SKM-1 treated with dmso at 0.1 percent for 144 hours (cell line): ENCODE results near the gene SMIM33.
"Not testable (repeated sequence)": the region's sequence is repeated elsewhere in the genome, so short reads cannot be mapped to it uniquely, and the experiment has no call there.

ENCODE experiments used
- DNase-seq: peaks from one replicate; lab custom pipeline; 2025; ENCODE audit not compliant: unreplicated experiment; lab: John Stamatoyannopoulos, UW

Gene SMIM33

DNA sequence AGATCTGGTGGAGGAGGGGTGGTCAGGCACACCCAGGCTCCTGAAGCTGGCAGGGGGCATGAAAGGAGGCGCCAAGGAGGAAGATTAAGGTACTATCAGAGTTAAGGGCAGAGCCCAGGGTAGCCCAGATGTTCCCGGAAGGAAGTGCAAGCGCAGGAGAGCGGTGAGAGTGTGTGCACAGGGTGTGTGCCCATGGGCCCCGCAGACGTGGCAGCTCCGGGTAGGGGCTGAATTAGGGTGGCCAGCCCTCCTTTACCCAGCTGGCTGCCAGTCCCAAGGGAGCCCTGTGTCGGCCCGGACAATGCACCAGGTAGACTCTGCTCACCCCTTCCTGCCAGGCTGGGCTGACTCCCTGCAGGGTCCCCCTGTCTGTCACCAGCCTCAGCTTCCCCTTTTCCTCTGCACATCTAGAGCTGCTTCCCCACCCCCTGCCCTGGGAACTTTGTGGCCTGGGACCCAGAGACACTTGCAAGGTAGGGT lies at the start of gene SMIM33:
Gene SMIM33 (plus strand): TSS at position 184 of the 480 bp plus-strand sequence. CDS start 118 bp downstream, at position 302.
- peak; percentile 69 for DNase-seq

DNA sequence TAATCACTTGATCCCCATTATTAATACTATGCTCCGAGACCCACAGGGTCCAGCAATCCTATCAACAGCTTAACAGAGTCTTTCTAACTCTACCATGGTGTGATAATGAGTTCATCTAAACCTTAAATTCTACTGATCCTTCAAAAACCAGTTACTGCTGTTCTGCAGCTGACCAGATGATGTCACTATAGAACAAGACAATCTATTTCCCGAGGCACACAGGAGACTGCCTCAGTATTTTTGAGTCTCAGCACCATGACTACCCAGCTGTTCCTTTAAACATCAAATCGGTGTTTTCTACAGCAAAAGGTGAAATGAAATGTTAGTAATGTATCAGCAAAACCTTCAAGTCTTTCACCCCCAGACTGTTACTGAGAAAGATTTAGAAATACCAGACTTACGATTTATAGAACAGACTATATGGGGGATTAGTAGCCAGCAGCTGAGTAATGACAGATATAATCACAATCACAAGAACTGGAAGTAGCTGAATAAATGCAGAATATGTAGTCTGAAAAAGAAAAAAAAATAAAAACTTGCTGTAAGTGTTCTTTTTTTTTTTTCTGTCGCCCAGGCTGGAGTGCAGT lies 48.4 kb upstream of the SMIM33 start:
- DNase-seq = peak; percentile 86

DNA sequence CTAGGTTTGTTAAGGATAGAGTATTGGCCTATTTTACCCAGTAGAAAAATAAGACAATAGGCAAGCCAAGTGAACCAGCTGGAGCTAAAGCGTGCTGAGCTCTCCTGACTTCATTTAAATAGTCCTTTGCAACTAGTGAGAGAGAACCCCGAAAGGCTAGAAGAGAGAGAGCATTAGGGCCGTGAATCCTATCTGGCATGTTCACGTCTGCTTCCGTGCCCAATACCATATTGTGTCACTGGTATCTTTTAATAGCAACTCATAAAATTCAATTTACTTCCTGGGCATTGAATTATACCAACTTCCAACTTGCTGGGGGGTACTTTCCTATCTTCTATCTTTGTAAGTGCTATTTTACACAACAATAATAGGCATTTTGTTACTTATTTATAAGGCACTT lies 45.3 kb upstream of the SMIM33 start:
- no peak for DNase-seq

DNA sequence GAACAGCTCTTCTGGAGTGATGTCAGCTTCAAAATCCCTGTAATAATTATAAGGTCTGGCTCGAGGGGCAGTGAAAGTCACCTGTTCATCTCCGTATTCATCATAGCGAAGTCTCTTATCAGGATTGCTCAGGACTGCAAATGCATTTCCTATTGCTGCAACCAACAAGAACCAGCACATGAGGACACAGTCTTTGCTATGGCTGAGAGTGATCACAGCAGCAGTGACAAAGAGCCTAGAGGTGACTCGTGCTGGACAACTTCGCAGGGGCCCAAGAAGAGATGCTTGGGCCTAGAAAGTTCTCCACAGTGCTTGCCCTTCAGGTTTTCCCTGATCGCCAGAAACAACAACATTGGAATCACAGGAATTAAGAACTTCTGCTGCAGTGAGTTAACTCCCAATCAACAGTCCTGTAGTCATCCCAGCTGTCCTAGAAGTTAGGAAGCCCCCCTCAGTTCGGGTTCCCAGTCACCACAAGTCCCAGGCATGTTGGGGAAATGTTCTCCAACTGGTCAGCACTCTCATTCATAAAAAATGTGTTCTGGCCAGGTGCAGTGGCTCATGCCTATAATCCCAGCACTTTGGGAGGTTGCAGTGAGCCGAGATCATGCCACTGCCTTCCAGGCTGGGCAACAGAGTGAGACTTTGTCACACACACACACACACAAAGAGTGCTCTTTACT lies 44.5 kb upstream of the SMIM33 start:
- DNase-seq = no peak

DNA sequence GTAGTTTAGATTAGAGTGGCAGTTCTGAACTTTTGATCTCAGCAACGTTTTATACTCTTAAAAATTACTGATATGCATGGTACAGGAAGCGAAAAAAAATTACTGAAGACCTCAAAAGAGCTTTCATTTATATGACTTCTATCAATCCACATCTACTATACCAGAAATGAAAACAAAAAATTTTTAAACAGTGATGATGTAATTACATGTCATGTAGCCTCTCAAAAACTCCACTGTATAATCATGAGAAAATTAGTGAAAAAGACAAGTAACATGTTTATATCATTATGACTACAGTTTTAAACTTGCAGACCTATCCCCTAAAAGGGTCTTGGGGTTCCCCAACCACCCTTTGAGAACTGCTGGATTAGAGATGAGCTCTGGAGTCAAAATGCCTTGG lies 40.8 kb upstream of the SMIM33 start:
- no peak for DNase-seq

DNA sequence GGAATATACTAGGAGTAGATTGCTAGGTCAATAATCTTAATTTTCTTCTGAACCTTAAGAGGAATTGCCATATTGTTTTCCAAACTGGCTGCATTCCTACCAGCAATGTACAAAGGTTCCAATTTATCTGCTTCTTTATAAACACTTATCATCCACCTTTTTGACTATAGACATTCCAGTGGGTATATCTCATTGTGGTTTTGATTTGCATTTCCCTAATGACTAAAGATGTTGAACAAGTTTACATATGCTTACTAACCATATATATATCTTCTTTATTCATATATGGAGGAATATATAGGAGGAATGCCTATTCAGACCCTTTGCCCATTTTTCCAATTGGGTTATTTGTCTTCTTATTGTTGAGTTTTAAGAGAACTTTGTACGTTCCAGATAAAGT lies 39.1 kb upstream of the SMIM33 start:
- DNase-seq = no peak

DNA sequence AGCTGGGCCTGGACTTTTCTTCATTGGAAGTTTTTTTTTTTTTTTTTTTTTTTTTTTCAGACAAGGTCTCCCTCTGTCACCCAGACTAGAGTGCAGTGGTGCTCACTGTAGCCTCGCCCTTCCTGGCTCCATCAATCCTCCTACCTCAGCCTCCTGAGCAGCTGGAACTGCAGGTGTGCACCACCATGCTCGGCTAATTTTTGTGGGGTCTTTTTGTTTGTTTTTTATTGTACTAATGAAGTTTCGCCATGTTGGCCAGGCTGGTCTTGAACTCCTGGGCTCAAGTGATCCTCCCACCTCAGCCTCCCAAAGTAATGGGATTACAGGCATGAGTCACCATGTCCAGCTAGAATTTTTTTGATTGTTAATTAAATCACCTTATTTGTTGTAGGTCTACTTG lies 35.1 kb upstream of the SMIM33 start:
- DNase-seq = no peak

DNA sequence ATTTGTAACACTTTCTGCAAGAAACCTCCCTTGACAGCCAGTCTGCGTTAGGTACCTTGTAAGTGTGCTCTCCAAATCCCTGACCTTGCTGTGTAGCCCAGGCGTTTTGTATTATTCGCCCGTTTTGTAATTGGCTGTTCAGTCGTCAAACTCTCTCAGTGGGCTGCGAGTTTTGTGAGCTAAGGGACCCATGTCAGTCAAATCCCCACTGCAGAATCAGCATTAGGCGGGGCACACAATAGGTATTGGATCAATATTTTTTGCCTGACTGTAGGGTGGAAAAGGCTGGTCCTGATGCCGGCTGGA lies 32.1 kb upstream of the SMIM33 start:
- DNase-seq = no peak

DNA sequence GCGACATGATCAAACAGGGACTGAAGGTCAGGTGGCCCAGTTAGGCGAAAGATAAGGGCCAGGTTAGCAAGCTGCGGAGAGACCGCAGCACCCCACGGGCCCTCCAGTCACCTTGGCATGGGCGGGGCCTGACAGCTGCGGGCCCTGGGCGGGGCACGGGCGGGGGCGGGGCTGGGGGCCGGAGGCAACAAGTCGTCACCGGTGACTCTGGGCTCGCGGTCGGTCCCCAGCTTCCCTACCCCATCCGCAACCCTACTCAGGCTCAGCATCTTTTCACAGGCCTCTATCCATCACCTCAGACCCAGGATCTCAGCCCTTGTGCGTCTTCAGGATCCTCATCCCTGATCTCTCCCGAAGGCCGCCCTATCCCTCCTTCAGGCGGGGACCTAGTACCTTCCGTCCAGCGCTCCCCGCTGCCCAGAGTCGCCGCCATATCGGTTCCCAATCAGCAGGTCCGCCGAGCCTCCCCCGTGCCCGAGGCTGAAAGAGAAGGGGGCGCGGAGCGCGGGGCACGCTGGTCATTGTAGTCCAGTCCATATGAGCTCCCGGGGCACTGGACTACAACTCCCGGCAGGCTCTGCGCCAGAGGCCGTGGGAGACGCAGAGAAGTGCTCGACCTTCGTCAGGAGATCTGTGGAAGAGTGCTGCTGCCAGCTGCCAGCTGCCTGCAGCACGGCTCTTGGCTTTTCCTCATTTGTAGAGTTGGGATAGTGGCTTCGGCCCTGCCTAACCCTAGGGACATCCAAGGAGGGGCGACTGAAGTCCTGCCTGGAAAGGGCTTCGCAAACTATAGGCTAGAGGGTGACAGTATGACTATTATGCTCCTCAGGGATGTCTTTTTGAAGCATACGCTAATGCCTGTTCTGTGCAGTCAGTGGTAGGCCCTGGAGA lies 31.5 kb upstream of the SMIM33 start, which contains the start of gene DNAJC18:
Gene DNAJC18 (minus strand): TSS at position 513 of the 891 bp plus-strand sequence. CDS start 80 bp downstream, at position 433.
- DNase-seq = peak; percentile 79

DNA sequence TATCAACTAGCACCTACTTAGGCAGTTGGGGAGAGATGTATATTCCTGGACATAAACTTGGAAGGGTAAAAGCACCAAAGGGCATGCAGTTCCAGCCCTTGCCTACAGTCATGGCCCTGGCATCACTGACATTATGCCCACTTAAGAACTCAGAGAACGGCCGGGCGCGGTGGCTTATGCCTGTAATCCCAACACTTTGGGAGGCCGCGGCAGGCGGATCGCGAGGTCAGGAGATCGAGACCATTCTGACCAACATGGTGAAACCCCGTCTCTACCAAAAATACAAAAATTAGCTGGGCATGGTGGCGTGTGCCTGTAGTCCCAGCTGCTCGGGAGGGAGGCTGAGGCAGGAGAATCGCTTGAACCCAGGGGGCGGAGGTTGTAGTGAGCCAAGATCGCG lies 30.4 kb upstream of the SMIM33 start:
- not testable (repeated sequence) for DNase-seq

DNA sequence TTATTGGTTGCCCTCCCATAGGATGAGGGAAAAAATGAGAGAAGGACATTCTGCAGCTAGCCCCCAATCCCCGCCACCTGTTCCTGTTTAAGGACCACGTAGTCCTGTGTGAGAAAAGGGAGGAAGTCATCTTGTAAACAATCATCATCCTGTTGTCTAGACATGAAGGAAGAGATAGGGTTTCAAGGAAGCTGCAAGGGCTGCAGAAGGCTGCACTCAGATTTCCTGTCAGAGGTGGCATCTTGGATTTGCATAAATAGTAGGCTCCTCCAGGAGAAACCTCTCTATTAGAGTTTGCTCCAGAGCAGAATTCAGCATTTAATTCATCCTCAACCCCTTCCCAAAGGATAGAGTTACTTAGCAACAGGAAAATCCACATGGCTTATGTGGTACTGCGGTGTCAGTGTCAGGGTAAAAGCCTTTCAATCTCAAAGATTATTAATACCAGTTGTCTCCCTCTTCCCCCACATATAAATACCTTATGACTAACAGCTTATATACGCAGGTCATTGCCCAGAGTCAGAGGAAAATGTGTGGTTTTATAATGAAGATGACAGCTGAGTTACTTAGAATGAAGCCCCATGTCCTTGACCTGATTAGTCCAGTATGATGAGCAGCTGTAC lies 26.9 kb upstream of the SMIM33 start:
- no peak for DNase-seq

DNA sequence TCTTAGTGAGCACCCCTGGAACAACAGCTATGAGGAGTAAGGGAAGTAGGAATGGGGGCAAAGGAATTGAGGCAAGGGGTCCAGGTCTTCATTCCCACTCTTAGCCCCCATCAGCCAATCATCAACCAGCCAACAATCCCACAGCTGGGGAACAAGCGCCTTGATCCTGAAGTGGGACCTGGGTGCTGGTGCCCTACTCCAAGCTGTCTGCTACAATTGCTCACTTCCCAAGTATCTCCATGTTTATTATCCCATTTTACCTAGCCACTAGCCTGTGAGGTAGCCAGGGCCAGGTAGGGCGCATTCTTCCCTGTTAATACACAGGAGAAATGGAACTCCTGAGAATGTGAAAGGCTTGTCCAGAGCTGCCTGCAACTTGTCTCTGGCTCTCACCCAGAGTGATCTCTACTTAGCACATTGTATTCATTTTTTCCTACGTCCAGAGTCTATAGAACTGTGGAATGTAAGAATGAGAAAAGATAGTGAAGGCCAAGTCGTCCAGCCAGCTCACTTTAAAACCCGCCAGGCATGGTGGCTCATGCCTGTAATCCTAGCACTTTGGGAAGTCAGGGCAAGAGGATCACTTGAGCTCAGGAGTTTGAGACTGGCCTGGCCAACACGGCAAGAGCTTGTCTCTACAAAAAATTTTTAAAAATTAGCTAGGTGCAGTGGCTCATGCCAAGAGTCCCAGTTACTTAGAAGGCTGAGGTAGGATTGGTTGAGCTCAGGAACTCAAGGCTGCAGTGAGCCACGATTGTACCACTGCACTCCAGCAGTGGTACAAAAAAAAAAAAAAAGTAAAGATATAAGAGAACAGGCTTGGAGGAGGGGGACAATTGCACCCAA lies 25.3 kb upstream of the SMIM33 start:
- no peak for DNase-seq

DNA sequence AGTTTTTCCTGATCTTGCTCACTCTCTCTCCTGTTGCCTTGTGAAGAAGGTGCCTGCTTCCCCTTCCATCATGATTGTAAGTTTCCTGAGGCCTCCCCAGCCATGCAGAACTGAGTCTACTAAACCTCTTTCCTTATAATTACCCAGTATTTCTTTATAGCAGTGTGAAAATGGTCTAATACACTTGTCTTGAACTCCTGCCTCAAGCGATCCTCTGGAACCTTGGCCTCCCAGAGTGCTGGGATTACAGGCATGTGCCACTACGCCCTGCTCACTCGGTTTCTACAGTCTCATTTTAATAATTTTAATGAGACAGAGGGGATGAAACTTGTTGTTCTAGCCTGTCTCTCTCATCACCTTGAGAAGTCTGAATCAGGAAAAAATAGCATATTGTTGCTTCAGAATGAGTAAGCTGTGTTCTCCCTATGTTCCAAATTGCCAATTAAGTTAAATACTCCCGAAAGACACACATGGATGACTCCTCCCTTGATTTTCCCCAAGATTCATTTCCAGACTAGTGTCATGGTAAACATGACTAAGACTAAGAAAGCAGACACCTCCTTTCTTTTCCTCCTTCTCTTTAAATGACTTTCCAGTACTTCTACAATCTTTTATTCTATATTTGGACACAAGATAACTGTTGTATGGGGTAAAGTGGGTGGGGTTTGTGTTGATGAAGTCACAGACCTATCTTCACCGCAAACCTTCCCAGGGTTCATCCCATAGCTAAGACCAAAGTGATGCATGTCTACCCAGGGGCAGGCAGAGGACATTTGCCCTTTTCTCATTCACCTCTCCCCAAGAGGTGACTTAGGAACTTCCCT lies 23.6 kb upstream of the SMIM33 start:
- DNase-seq = no peak

DNA sequence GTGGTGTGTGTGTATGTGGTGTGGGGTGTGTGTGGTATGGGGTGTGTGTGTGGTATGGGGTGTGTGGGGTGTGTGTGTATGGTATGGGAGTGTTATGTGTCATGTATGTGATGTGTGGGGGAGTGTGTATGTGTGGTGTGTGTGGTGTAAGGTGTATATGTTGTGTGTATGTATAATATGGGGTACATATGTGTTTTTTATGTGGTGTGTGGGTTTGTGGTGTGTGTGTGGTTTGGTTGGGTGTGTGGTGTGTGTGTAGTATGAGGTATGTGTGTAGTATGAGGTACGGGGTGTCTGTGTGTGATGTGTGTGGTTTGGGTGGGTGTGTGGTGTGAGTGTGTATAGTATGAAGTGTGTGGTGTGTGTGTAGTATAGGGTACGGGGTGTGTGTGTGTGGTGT lies 19.6 kb upstream of the SMIM33 start:
- DNase-seq = no peak

DNA sequence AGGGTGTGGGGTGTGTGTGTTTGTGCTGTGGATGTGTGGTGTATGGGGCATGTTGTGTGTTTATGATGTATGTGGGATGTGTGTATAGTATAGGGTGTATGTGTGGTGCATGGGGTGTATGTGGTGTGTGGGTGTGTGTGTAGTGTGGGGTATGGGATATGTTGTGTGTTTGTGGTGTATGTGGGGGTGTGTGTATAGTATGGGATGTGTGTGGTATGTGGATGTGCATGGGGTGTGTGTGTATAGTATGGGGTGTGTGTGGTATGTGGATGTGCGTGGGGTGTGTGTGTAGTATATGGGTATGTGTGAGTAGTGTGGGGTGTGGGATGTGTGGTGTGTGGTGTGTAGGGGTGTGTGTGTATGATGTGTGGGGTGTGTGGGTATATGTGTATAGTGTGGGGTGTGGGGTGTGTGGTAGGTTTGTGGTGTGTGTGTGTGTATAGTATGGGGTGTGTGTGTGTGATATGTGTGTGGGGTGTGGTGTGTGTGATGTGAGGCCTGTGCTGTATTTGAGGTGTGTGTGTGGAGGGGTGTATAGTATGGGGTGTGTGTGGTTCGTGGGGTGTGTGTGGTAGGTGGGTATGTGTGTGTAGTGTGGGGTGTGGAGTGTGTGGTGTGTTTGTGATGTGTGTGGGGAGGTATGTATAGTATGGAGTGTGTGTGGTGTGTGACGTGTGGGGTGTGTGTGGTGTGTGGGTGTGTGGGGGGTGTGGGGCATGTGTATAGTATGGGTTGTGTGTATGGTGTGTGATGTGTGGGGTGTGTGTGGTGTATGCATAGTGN lies 18.7 kb upstream of the SMIM33 start:
- DNase-seq = no peak

DNA sequence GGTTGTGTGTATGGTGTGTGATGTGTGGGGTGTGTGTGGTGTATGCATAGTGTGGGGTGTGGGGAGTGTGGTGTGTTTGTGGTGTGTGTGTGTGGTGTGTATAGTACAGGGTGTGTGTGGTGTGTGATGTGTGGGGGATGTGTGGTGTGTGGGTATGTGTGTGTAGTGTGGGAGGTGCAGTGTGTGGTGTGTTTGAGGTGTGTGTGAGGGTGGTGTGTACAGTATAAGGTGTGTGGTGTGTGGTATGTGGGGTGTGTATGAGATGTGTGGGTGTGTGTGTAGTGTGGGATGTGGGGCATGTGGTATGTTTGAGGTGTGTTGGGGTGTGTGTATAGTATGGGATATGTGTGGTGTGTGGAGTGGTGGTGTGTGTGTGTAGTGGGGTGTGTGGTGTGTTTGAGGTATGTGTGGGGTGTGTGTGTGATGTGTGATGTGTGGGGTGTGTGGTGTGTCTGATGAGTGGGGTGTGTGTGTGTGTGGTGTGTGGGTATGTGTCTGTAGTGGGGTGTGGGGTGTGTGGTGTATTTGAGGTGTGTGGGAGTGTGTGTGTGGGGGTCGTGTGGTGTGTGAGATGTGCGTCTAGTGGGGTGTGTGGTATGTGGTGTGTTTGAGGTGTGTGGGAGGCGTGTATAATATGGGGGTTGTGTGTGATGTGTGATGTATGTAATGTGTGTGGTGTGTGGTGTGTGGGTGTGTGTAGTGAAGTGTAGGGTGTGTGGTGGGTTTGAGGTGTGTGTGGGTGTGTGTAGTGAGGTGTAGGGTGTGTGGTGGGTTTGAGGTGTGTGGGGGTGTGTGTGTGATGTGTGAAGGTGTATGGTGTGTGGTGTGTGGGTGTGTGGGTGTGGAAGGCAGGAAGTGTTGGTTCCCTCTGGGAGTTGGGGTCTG lies 16.9 kb upstream of the SMIM33 start:
- no peak for DNase-seq

DNA sequence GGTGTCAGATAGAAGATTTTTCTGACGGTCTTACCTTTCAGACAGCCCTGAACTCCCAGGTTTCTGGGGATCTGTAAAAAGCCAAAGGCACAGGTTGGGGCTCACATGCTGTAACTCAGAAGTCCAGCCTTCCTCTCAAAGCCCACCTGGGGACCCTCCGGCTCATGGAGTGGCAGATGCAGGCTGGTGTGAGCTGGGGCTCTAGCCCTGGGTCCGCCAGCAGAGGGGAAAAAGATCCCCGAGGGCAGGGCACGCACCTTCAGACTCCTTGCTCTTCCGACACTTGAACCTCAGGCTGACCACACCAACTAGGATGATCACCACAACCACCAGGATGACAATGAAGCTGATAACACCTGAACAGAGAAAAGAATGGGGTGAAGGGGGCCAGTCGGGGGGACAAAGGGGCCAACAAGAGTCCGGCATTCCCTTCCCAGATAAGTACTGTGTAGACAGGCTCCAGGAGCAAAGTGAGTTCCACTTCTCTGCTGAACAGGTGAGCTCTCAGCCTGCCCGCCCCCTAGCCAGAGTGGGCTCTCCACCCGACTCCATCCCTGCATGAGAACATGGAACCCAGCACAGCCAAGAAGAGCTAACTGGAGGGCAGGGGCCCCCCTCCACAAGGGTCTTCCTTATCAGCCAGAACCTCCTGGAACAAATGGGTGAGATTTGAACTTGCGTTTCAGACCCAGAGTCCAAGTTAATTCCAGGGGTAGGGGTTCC lies 16.1 kb upstream of the SMIM33 start:
- no peak for DNase-seq
